ENCODE results near the gene SLC6A14. TPM values are rescaled to one million over a fixed set of nuclear protein-coding genes. Genes with fewer than 3 reads are reported as not detected.

The SLC6A14 gene
- total and polyA plus RNA-seq, 4 donors: 26.5 to 103 (median 32.4) TPM

- DNase-seq: no peak
- TF ChIP-seq, protein P1, sequence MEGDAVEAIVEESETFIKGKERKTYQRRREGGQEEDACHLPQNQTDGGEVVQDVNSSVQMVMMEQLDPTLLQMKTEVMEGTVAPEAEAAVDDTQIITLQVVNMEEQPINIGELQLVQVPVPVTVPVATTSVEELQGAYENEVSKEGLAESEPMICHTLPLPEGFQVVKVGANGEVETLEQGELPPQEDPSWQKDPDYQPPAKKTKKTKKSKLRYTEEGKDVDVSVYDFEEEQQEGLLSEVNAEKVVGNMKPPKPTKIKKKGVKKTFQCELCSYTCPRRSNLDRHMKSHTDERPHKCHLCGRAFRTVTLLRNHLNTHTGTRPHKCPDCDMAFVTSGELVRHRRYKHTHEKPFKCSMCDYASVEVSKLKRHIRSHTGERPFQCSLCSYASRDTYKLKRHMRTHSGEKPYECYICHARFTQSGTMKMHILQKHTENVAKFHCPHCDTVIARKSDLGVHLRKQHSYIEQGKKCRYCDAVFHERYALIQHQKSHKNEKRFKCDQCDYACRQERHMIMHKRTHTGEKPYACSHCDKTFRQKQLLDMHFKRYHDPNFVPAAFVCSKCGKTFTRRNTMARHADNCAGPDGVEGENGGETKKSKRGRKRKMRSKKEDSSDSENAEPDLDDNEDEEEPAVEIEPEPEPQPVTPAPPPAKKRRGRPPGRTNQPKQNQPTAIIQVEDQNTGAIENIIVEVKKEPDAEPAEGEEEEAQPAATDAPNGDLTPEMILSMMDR (IDR thresholded peaks at IDR 0.05; ENCODE audit: control extremely low read depth, extremely low read depth): no peak
- WGBS, 2 donors: 73 to 94% methylated on average over 18 of the region's 18 CpGs
These were observed 26.4 kb downstream of the SLC6A14 start, which contains the start of gene CT83 for GRCh38 chrX:116462822-116463221. Gene CT83, minus strand, starts transcription at chrX:116462976. Its CDS starts 120 bp downstream, at chrX:116462856.

GRCh38 chrX:116480059-116480458, 43.7 kb downstream of the SLC6A14 start:
- no peak for DNase-seq
- Histone ChIP-seq H3K27me3 (ENCODE audit: control insufficient read depth in 3 of 3, insufficient read depth in 3 of 3, low read length in 2 of 3) (peaks cover 0 to under 1% (median 0%) of the 10 kb centered on the region in 3 donors), H3K36me3 (ENCODE audit: control insufficient read depth in 4 of 4, insufficient read depth in 4 of 4, low read length in 4 of 4) (no peaks in the 10 kb centered on the region), H3K27ac (ENCODE audit: low read depth in 1 of 2, low read length in 1 of 2) (no peak overlapping the region), H3K4me1 (ENCODE audit: control insufficient read depth in 5 of 5, insufficient read depth in 5 of 5, low read length in 5 of 5) (no peaks in the 10 kb centered on the region), H3K4me3 (no peak overlapping the region), H3K9ac (ENCODE audit: insufficient read depth in 1 of 2, low read length in 2 of 2) (no peak overlapping the region), H3K9me3 (ENCODE audit: control insufficient read depth in 4 of 4, insufficient read depth in 3 of 4, low read length in 3 of 4) (peaks cover 0 to 1% (median 0%) of the 10 kb centered on the region in 4 donors)
- 87 to 93% methylated on average over 2 of the region's 2 CpGs for WGBS, 2 donors
- TF ChIP-seq, protein P1 (IDR thresholded peaks at IDR 0.05; ENCODE audit: control extremely low read depth, extremely low read depth): no peak
- no peak for ATAC-seq (ENCODE audit: insufficient read depth, low FRiP score)

More at GRCh38 chrX:116462822-116463221, 26.4 kb downstream of the SLC6A14 start, which contains the start of gene CT83:
- ATAC-seq (ENCODE audit: insufficient read depth, low FRiP score): no peak
- no peaks in the 10 kb centered on the region for H3K36me3 ChIP-seq (ENCODE audit: control insufficient read depth in 4 of 4, insufficient read depth in 4 of 4, low read length in 4 of 4)
- no peaks in the 10 kb centered on the region for H3K4me1 ChIP-seq (ENCODE audit: control insufficient read depth in 5 of 5, insufficient read depth in 5 of 5, low read length in 5 of 5)
- peaks cover 0 to 6% (median 0%) of the 10 kb centered on the region in 3 donors for H3K27me3 ChIP-seq (ENCODE audit: control insufficient read depth in 3 of 3, insufficient read depth in 3 of 3, low read length in 2 of 3)
- no peak within 1 kb of the TSS for H3K9ac ChIP-seq (ENCODE audit: insufficient read depth in 1 of 2, low read length in 2 of 2)
- no peak within 1 kb of the TSS for H3K4me3 ChIP-seq
- H3K9me3 ChIP-seq (ENCODE audit: control insufficient read depth in 4 of 4, insufficient read depth in 3 of 4, low read length in 3 of 4): no peaks in the 10 kb centered on the region
- no peak within 1 kb of the TSS for H3K27ac ChIP-seq (ENCODE audit: low read depth in 1 of 2, low read length in 1 of 2)

DNA sequence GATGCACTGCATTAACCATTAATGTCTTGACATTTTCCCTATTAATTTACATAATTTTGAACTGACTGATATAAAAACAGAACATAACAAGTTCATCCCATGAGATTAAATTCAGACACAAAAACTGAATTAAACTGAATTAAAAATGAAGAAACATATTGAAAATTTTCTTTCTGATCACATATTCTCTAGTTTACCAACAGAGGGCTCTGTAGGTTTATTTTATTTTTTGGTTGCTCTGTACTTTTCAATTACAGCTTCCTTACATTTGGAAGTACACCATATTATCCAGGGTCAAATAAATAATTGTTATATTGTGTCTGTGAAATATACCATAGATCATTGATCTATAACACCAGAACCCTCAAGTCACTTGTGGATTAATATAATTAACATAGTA, 53.7 kb downstream of the SLC6A14 start:
- no peak for ATAC-seq (ENCODE audit: insufficient read depth, low FRiP score)
- peaks cover 0 to 4% (median 0%) of the 10 kb centered on the region in 3 donors for H3K27me3 ChIP-seq (ENCODE audit: control insufficient read depth in 3 of 3, insufficient read depth in 3 of 3, low read length in 2 of 3)
- DNase-seq: peak in 2 of 3 donors; percentile 1 to 7
- no peak overlapping the region for H3K9ac ChIP-seq (ENCODE audit: insufficient read depth in 1 of 2, low read length in 2 of 2)
- H3K4me3 ChIP-seq: no peak overlapping the region
- TF ChIP-seq, protein P1 (IDR thresholded peaks at IDR 0.05; ENCODE audit: control extremely low read depth, extremely low read depth): no peak
- H3K9me3 ChIP-seq (ENCODE audit: control insufficient read depth in 4 of 4, insufficient read depth in 3 of 4, low read length in 3 of 4): no peaks in the 10 kb centered on the region
- H3K27ac ChIP-seq (ENCODE audit: low read depth in 1 of 2, low read length in 1 of 2): no peak overlapping the region
- no peaks in the 10 kb centered on the region for H3K4me1 ChIP-seq (ENCODE audit: control insufficient read depth in 5 of 5, insufficient read depth in 5 of 5, low read length in 5 of 5)
- no peaks in the 10 kb centered on the region for H3K36me3 ChIP-seq (ENCODE audit: control insufficient read depth in 4 of 4, insufficient read depth in 4 of 4, low read length in 4 of 4)

DNA sequence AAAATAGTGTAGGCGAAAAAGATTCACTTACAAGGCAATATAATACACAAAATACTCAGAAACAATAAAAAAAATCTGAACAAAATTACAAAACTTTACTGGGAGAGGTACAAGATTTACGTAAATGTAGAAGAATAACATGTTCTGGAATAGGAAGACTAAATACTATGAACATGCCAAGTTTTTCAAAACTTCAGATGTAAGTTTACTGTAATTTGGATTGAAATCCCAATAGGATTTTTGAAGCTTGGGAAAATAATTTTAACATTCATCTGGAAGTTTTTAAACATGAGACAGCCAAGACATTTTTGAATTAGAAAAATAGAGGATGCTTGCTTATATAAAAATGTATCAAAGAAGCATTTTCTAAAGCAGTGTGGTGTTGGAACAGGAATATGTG, 56.9 kb downstream of the SLC6A14 start:
- Histone ChIP-seq H3K9me3 (ENCODE audit: control insufficient read depth in 4 of 4, insufficient read depth in 3 of 4, low read length in 3 of 4) (no peaks in the 10 kb centered on the region), H3K4me3 (no peak overlapping the region), H3K4me1 (ENCODE audit: control insufficient read depth in 5 of 5, insufficient read depth in 5 of 5, low read length in 5 of 5) (no peaks in the 10 kb centered on the region), H3K36me3 (ENCODE audit: control insufficient read depth in 4 of 4, insufficient read depth in 4 of 4, low read length in 4 of 4) (no peaks in the 10 kb centered on the region), H3K27me3 (ENCODE audit: control insufficient read depth in 3 of 3, insufficient read depth in 3 of 3, low read length in 2 of 3) (no peaks in the 10 kb centered on the region), H3K27ac (ENCODE audit: low read depth in 1 of 2, low read length in 1 of 2) (no peak overlapping the region), H3K9ac (ENCODE audit: insufficient read depth in 1 of 2, low read length in 2 of 2) (no peak overlapping the region)
- ATAC-seq (ENCODE audit: insufficient read depth, low FRiP score) (no peak), DNase-seq (no peak)
- TF ChIP-seq, protein P1 (IDR thresholded peaks at IDR 0.05; ENCODE audit: control extremely low read depth, extremely low read depth): no peak
- 62 to 68% methylated on average over 2 of the region's 2 CpGs for WGBS, 2 donors

All from lung (tissue), 12 donors.